Activated CD8-positive, alpha-beta memory T cell treated with anti-CD3 and anti-CD28 coated beads, Interleukin-2, amount 10 ng/mL, durations not matched to agents 7 days and 5 days (primary cell): ENCODE measurements around the gene PLAC9. TPM values are rescaled to one million over a fixed set of nuclear protein-coding genes. Genes with fewer than 3 reads are reported as not detected.
"Not testable (repeated sequence)": the region's sequence is repeated elsewhere in the genome, so short reads cannot be mapped to it uniquely, and the experiment has no call there.

ENCODE experiments used
- ATAC-seq: fragments of 150-1000 bp; cut with Tn5 transposase; one replicate; pipeline ENCODE4 v1.10.0; 2021; ENCODE audit warnings: moderate library complexity
- CTCF ChIA-PET: fragments of 350-600 bp; sonication (Branson Sonifier 250); formaldehyde crosslinking; loops from one replicate; lab custom pipeline; 2021; ENCODE audit warnings: antibody characterized with exemption; lab: Charles Lee
- DNase-seq: peaks from one replicate; pipeline ENCODE4 v3.0.0-alpha.2; 2020
- H3K27ac Mint-ChIP-seq: one replicate; pipeline ENCODE4 v1.8.0; 2021; ENCODE audit warnings: mild to moderate bottlenecking, mixed read lengths
- H3K27me3 Mint-ChIP-seq: one replicate; pipeline ENCODE4 v1.8.0; 2021; ENCODE audit warnings: mixed read lengths
- H3K36me3 Mint-ChIP-seq: one replicate; pipeline ENCODE4 v1.8.0; 2021; ENCODE audit warnings: mild to moderate bottlenecking, mixed read lengths
- H3K4me1 Mint-ChIP-seq: one replicate; pipeline ENCODE4 v1.8.0; 2021; ENCODE audit warnings: mixed read lengths
- H3K4me3 Mint-ChIP-seq: one replicate; pipeline ENCODE4 v1.8.0; 2021; ENCODE audit warnings: mild to moderate bottlenecking, moderate library complexity, mixed read lengths
- H3K9me3 Mint-ChIP-seq: one replicate; pipeline ENCODE4 v1.8.0; 2022; ENCODE audit warnings: low read depth, mixed read lengths
- total RNA-seq, 2 experiments: library from RNA; stranded (reverse); gene quantifications; one replicate each; pipeline ENCODE4 v1.2.3, GENCODE V29; 2021

The PLAC9 gene
- total RNA-seq, 2 experiments from 2014 or later: not detected

DNA sequence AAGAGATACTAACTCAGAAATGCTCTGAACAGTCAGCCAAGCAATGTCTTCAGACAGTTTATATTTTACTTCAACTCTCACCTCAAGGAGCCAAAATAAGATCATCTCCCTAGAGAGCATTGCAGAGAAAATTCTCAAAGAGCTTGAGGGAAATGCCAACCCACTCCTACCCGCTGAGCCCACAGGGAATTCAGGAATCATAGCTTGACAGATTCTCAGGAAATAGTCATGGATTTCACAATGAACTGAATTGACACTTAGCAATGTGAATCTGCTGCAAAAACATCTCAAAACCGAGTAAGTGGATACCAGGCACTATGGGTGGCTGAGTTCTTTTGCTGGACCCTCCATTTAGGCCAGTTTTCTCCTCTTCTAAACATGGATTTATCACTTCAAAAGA lies 9.8 kb upstream of the PLAC9 start:
- CTCF ChIA-PET: no interaction called here
- H3K4me3 Mint-ChIP-seq: no peak overlapping the region
- no peak overlapping the region for H3K27ac Mint-ChIP-seq
- no peaks in the 10 kb centered on the region for H3K36me3 Mint-ChIP-seq
- H3K27me3 Mint-ChIP-seq: peaks cover 31% of the 10 kb centered on the region
- ATAC-seq (no peak), DNase-seq (no peak)
- H3K4me1 Mint-ChIP-seq: no peaks in the 10 kb centered on the region
- H3K9me3 Mint-ChIP-seq: no peaks in the 10 kb centered on the region

- CTCF ChIA-PET: no interaction called here
- H3K9me3 Mint-ChIP-seq: no peaks in the 10 kb centered on the region
- DNase-seq: no peak
Measured at GRCh38 chr10:80126876-80127275, 5.7 kb upstream of the PLAC9 start.

DNA sequence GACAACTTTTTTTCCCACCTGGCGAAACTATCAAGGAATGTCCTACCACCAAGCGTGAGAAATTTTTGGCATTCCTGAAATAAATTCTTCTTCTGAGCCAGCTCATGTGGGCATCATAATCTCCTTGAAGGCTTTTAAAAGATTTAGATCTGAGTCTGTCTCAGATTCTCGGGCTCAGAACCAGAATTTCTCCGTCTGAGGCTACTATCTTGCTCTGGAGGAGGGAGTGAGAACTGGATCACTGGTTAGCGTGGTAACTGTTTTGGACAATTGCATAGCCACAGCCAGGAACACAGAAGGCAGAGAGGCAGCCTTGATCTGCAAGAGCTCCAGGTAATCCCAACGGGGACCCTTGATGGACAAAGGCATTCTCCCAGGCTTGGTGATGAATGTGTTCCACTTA lies 1.0 kb upstream of the PLAC9 start:
- no peak overlapping the region for H3K27ac Mint-ChIP-seq
- DNase-seq (no peak), ATAC-seq (no peak)
- H3K4me3 Mint-ChIP-seq: no peak overlapping the region
- no peaks in the 10 kb centered on the region for H3K36me3 Mint-ChIP-seq
- CTCF ChIA-PET: interaction anchor here (0.6 to 2.5 kb wide), 3 partner anchors 15 to 129 kb away, joined by 3 to 10 read pairs (median 3); no protein-coding TSS in a partner anchor
- no peaks in the 10 kb centered on the region for H3K9me3 Mint-ChIP-seq
- peaks cover 37% of the 10 kb centered on the region for H3K27me3 Mint-ChIP-seq
- peaks cover 4% of the 10 kb centered on the region for H3K4me1 Mint-ChIP-seq

More at GRCh38 chr10:80126876-80127275, 5.7 kb upstream of the PLAC9 start:
- no peaks in the 10 kb centered on the region for H3K4me1 Mint-ChIP-seq
- H3K4me3 Mint-ChIP-seq: no peak overlapping the region
- H3K36me3 Mint-ChIP-seq: no peaks in the 10 kb centered on the region
- no peak for ATAC-seq
- no peak overlapping the region for H3K27ac Mint-ChIP-seq
- peaks cover 21% of the 10 kb centered on the region for H3K27me3 Mint-ChIP-seq

DNA sequence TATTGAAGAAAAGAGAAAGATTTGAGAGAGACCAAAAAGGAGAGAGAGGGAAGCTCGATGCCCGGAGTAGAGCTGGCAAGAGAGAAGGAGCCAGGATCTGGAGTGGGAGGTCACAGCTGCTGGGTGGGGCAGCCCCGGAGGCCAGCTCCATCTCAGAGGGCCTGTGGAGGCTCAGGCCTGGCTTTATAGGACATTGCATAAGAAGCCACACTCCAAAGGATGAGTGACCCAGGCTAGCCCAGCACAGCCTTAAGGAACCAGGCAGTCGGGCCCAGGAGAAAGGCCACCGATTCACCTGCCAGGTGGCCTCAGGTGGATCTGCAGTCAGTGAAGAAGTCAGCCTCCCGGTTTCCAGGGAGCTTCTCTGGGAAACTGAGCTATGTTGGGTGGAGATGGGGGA lies 676 bp downstream of the PLAC9 start:
- CTCF ChIA-PET: no interaction called here
- H3K27me3 Mint-ChIP-seq: peaks cover 37% of the 10 kb centered on the region
- DNase-seq: no peak
- H3K4me3 Mint-ChIP-seq: no peak overlapping the region
- no peak overlapping the region for H3K27ac Mint-ChIP-seq
- H3K9me3 Mint-ChIP-seq: no peaks in the 10 kb centered on the region
- no peaks in the 10 kb centered on the region for H3K36me3 Mint-ChIP-seq
- H3K4me1 Mint-ChIP-seq: peaks cover 4% of the 10 kb centered on the region
- no peak for ATAC-seq

DNA sequence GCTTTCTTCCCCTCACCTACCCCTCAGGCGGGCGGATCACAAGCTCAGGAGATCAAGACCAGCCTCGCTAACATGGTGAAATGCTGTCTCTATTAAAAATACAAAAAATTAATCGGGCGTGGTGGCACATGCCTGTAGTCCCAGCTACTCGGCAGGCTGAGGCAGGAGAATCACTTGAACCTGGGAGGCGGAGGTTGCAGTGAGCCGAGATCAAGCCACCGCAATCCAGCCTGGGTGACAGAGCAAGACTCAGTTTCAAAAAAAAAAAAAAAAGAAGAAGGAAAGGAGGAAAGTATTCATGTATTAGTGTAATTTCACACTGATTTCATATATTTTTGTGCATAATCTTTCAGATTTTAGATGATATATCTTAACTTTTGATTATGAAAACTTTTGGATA lies 1.2 kb downstream of the PLAC9 start:
- CTCF ChIA-PET, H3K9me3 Mint-ChIP-seq, H3K27ac Mint-ChIP-seq, H3K4me3 Mint-ChIP-seq, ATAC-seq, DNase-seq, H3K4me1 Mint-ChIP-seq, H3K36me3 Mint-ChIP-seq: not testable (repeated sequence)
- H3K27me3 Mint-ChIP-seq: peaks cover 37% of the 10 kb centered on the region

GRCh38 chr10:80136134-80136571 lies 3.6 kb downstream of the PLAC9 start:
- Mint-ChIP-seq H3K36me3 (no peaks in the 10 kb centered on the region), H3K9me3 (no peaks in the 10 kb centered on the region), H3K27ac (no peak overlapping the region), H3K27me3 (peaks cover 37% of the 10 kb centered on the region), H3K4me1 (peaks cover 4% of the 10 kb centered on the region), H3K4me3 (no peak overlapping the region)
- CTCF ChIA-PET: no interaction called here
- DNase-seq (no peak), ATAC-seq (no peak)

DNA sequence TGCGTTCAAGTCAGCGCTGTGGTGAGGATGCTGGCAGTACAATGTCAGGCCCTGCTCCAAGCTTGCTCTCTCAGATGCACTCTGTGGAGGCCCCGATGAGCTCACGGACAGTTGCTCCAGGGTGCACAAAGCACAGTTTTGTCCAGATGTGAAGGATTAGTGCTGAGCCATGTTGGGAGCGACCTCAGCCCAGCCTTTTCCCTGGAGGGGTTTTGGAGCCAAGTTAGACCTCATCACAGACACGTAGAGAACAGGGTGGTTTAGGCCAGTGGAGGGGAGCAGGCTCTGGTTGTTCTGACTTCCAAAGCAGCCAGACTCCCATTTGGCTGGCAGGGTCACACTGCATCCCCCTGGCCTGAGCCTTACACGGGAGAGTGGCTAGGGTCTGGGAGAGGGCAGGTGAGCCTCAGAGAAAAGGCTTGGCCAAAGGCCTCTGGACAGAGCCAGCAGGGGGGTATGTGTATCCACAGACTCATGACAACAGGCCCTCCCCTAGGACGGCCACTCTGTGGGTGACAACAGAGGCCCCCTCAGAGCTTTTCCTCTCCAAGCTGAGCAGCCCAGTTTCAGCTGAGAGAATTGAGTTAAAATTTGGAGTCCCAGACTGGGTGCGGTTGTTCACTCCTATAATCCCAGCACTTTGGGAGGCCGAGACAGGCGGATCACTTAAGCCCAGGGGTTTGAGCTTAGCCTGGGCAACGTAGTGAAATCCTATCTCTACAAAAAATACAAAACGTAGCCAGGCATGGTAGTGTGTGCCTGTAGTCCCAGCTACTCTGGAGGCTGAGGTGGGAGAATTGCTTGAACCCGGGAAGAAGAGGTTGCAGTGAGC lies 4.7 kb downstream of the PLAC9 start:
- no peak for DNase-seq

DNA sequence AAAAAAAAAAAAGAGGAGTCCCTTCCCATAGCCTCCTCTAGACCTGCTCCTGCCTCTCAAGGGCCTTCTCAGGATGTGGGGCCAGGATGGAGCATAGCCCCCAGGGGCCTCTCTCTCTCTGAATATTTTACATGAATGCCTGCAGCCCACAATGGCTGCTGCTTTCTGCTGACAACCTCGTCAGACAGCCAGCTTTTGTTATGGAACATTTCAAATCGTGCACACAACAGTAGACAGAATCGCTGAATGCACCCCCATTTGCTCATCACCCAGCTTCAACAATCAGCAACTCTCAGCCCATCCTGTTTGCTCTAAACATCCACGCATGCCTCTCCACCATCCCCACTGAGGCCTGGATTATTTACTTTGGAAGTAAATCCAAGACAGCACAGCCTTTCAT lies 5.4 kb downstream of the PLAC9 start:
- CTCF ChIA-PET: interaction anchor here (1.0 kb wide), 1 partner anchor 79 kb away, joined by 3 read pairs; no protein-coding TSS in a partner anchor
- Mint-ChIP-seq H3K27me3 (peaks cover 22% of the 10 kb centered on the region), H3K9me3 (no peaks in the 10 kb centered on the region), H3K4me3 (no peak overlapping the region), H3K36me3 (no peaks in the 10 kb centered on the region), H3K4me1 (peaks cover 1% of the 10 kb centered on the region), H3K27ac (no peak overlapping the region)
- no peak for DNase-seq
- ATAC-seq: no peak

More for the DNA sequence above, 4.7 kb downstream of the PLAC9 start:
- Mint-ChIP-seq H3K27me3 (peaks cover 26% of the 10 kb centered on the region), H3K4me3 (no peak overlapping the region), H3K36me3 (no peaks in the 10 kb centered on the region), H3K9me3 (no peaks in the 10 kb centered on the region), H3K4me1 (peaks cover 4% of the 10 kb centered on the region), H3K27ac (no peak overlapping the region)
- CTCF ChIA-PET: interaction anchor here (1.0 kb wide), 1 partner anchor 79 kb away, joined by 3 read pairs; no protein-coding TSS in a partner anchor
- no peak for ATAC-seq

GRCh38 chr10:80139265-80139664 lies 6.7 kb downstream of the PLAC9 start:
- no peaks in the 10 kb centered on the region for H3K9me3 Mint-ChIP-seq
- H3K4me3 Mint-ChIP-seq: no peak overlapping the region
- H3K27ac Mint-ChIP-seq: no peak overlapping the region
- ATAC-seq (no peak), DNase-seq (no peak)
- CTCF ChIA-PET: no interaction called here
- peaks cover 11% of the 10 kb centered on the region for H3K27me3 Mint-ChIP-seq
- peaks cover 6% of the 10 kb centered on the region for H3K4me1 Mint-ChIP-seq
- no peaks in the 10 kb centered on the region for H3K36me3 Mint-ChIP-seq

DNA sequence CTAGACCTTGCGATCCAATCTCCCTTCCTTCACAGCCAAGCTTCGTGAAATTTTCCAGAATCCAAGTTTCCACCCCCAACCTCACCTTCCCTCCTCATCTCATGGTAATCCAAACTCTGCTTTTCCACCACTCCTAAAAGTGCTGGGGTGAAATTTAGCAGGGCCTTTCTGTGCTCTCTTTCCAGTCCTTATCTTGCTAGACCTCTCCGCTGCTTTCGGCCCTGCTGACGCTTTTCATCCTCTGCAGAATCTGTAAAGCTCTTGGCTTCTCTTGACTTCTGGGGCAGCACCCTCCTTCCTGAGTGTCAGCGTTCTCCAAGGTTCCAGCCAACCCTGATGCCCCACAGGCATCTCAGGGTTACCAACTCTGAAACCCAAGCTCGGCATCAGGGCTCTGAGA lies 7.7 kb downstream of the PLAC9 start:
- Mint-ChIP-seq H3K36me3 (no peaks in the 10 kb centered on the region), H3K9me3 (no peaks in the 10 kb centered on the region), H3K27ac (no peak overlapping the region), H3K4me3 (no peak overlapping the region), H3K27me3 (peaks cover 6% of the 10 kb centered on the region), H3K4me1 (peaks cover 15% of the 10 kb centered on the region)
- CTCF ChIA-PET: interaction anchor here (2.0 to 6.3 kb wide), 2 partner anchors 80 to 120 kb away, joined by 4 to 137 read pairs; no protein-coding TSS in a partner anchor
- ATAC-seq (no peak), DNase-seq (no peak)

- ATAC-seq (no peak), DNase-seq (no peak)
- Mint-ChIP-seq H3K4me3 (no peak overlapping the region), H3K36me3 (no peaks in the 10 kb centered on the region), H3K4me1 (peaks cover 21% of the 10 kb centered on the region), H3K27me3 (peaks cover 6% of the 10 kb centered on the region), H3K9me3 (no peaks in the 10 kb centered on the region), H3K27ac (no peak overlapping the region)
- CTCF ChIA-PET: interaction anchor here (2.0 to 6.3 kb wide), 3 partner anchors 78 to 119 kb away, joined by 4 to 137 read pairs (median 43); no protein-coding TSS in a partner anchor
Measured at GRCh38 chr10:80141696-80142460, 9.3 kb downstream of the PLAC9 start.

DNA sequence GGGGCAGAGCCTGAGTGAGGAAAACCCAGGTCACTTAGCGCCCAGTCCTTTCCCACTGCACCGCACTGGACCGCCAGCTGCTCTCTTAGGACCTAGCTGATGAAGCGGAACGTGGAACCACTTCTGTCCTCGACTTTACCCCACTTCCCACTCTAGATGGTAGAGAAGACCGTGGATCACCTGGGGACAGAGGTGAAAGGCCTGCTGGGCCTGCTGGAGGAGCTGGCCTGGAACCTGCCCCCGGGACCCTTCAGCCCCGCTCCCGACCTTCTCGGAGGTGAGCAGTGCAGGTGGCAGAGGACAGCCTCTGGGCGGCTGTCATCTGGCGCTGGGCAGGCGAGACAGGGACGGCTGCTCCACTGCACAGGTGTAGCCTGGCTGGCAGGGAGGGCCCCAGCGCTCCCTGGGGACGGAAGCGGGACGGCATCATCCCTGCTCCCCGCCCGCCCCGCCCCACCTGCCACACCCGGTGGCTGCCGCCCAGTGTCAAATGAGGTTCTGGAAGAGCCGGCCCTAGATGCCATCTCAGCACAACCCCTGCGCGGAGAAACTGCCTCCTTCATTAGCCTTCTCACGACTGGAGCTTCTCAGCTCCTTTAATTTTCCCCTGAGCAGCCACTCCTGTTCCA lies 11.7 kb downstream of the PLAC9 start:
- peak overlapping the region; percentile 65 for H3K27ac Mint-ChIP-seq
- H3K4me1 Mint-ChIP-seq: peaks cover 21% of the 10 kb centered on the region
- CTCF ChIA-PET: interaction anchor here (0.8 to 6.3 kb wide), 30 partner anchors 9 to 607 kb away, joined by 3 to 137 read pairs (median 4); partner anchors contain the start of genes ANXA11 and TMEM254
- ATAC-seq (peak; percentile 65), DNase-seq (peak; percentile 45)
- peak overlapping the region; percentile 68 for H3K4me3 Mint-ChIP-seq
- peaks cover 6% of the 10 kb centered on the region for H3K27me3 Mint-ChIP-seq
- H3K9me3 Mint-ChIP-seq: no peaks in the 10 kb centered on the region
- H3K36me3 Mint-ChIP-seq: peaks cover 10% of the 10 kb centered on the region

DNA sequence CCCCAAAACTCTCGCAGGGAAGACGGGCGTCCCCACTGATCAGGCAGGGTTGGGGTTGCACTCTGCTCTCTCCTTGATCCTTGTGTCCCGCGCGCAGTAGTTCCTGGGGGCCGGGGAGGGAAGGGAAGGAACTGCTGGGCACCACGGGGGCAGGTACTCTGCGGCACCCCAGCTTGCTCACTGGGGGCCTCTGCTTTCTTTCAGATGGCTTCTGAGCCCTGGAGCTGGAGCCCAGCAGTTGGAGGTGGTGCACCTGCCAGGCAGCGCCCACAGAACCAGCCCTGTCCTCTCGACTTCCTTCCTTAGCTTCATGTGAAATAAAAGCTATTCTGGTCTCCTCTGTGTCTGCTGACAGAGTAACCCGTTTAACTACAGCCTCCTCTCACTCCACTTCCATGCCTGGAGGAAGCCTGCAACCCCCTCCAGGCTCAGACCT lies 12.2 kb downstream of the PLAC9 start:
- H3K4me1 Mint-ChIP-seq: peaks cover 21% of the 10 kb centered on the region
- peak overlapping the region; percentile 65 for H3K27ac Mint-ChIP-seq
- peaks cover 15% of the 10 kb centered on the region for H3K36me3 Mint-ChIP-seq
- peak overlapping the region; percentile 68 for H3K4me3 Mint-ChIP-seq
- H3K9me3 Mint-ChIP-seq: no peaks in the 10 kb centered on the region
- DNase-seq: peak; percentile 53
- ATAC-seq: peak; percentile 54
- peaks cover 6% of the 10 kb centered on the region for H3K27me3 Mint-ChIP-seq
- CTCF ChIA-PET: interaction anchor here (0.8 to 6.3 kb wide), 20 partner anchors 9 to 607 kb away, joined by 3 to 137 read pairs (median 8); partner anchors contain the start of gene TMEM254
